Measurements from ENCODE around the gene MAP3K13. TPM values are rescaled to one million over a fixed set of nuclear protein-coding genes. Genes with fewer than 3 reads are reported as not detected.
A peak's percentile ranks its signal among the peaks of the same experiment; 100 is the strongest.
"Not testable (repeated sequence)": the region's sequence is repeated elsewhere in the genome, so short reads cannot be mapped to it uniquely, and the experiment has no call there.

Gene MAP3K13
- total RNA-seq, 3 donors from 2014 or later = 9.1 to 34.7 (median 23.9) TPM

DNA sequence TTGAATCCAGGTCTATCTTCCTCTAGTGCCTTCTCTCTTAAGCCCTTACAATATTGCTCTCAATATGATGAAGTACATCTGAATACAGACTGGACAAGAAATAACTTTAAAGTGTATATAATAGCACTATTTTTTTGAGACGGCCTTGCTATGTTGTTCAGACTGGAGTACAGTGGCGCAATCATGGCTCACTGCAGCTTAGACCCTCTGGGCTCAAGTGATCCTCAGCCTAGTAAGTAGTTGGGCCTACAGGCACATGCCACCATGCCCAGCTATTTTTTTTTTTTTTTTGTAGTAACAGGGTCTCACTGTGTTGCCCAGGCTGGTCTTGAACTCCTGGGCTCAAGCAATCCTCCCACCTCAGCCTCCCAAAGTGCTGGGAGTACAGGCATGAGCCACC, 53.6 kb downstream of the MAP3K13 start:
- Histone ChIP-seq H3K9me3 (no peaks in the 10 kb centered on the region), H3K4me1 (no peaks in the 10 kb centered on the region), H3K4me3 (no peak overlapping the region), H3K36me3 (no peaks in the 10 kb centered on the region), H3K27ac (no peak overlapping the region), H3K27me3 (no peaks in the 10 kb centered on the region)
- DNase-seq (ENCODE audit: low spot score in 2 of 2) = no peak
- intact Hi-C loops (cut with DNase I; ENCODE audit: low total_unique reads) = no loop called here
- TF ChIP-seq POLR2AphosphoS5 (IDR thresholded peaks at IDR 0.05) = no peak
- TF ChIP-seq POLR2A (IDR thresholded peaks at IDR 0.05) = no peak
- TF ChIP-seq, protein P1, sequence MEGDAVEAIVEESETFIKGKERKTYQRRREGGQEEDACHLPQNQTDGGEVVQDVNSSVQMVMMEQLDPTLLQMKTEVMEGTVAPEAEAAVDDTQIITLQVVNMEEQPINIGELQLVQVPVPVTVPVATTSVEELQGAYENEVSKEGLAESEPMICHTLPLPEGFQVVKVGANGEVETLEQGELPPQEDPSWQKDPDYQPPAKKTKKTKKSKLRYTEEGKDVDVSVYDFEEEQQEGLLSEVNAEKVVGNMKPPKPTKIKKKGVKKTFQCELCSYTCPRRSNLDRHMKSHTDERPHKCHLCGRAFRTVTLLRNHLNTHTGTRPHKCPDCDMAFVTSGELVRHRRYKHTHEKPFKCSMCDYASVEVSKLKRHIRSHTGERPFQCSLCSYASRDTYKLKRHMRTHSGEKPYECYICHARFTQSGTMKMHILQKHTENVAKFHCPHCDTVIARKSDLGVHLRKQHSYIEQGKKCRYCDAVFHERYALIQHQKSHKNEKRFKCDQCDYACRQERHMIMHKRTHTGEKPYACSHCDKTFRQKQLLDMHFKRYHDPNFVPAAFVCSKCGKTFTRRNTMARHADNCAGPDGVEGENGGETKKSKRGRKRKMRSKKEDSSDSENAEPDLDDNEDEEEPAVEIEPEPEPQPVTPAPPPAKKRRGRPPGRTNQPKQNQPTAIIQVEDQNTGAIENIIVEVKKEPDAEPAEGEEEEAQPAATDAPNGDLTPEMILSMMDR (IDR thresholded peaks at IDR 0.05) = no peak

DNA sequence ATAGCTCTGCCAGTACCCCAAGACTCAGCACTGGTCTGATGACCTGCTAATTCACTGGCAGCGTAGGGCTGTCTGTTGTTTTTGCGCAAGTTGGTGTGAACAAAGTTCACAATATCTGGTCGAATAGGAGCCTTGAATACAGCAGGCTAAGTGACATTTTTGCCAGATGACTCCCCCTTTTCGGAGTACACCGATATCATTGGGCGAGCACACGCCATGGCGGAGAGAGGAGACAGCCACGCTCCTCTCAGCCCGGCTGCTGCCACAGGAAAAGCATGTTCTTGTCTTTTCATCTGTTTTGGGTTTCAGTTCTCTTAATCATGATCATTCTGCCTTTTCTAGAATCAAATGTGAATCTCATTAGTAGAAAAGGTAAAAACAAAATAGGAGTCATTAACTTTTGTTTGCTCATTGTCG, 55.6 kb downstream of the MAP3K13 start:
- H3K27ac ChIP-seq; DNase-seq (ENCODE audit: low spot score in 2 of 2); H3K9me3 ChIP-seq; H3K4me3 ChIP-seq; H3K4me1 ChIP-seq; intact Hi-C loops (cut with DNase I; ENCODE audit: low total_unique reads); H3K27me3 ChIP-seq; H3K36me3 ChIP-seq: not testable (repeated sequence)

DNA sequence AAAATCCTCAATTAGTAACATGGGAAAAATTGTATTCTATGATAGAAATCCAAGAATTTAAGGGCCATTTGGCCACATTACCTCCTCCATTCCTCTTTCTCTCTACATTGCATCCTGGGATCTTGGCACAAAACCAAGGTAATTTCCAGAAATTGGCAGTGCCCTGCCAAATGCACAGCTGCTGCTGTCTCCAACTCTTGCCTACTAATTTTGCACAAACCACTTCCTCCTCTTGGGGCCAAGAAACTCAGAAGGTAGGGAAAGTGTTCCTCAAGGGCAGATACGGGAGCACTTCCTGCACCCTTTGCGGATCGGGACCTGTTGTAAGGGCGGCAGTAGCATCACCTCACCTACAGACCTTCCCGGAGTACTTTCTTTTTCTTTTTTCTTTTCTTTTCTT, 57.8 kb downstream of the MAP3K13 start:
- Histone ChIP-seq H3K36me3 (no peaks in the 10 kb centered on the region), H3K4me3 (peak overlapping the region in 1 of 3 donors; percentile 14), H3K27ac (no peak overlapping the region), H3K9me3 (no peaks in the 10 kb centered on the region), H3K27me3 (no peaks in the 10 kb centered on the region), H3K4me1 (no peaks in the 10 kb centered on the region)
- intact Hi-C loops (cut with DNase I; ENCODE audit: low total_unique reads) = no loop called here
- DNase-seq (ENCODE audit: low spot score in 2 of 2) = peak in 1 of 2 donors; percentile 63
- TF ChIP-seq, protein P1 (IDR thresholded peaks at IDR 0.05) = no peak
- TF ChIP-seq POLR2A (IDR thresholded peaks at IDR 0.05) (no peak), POLR2AphosphoS5 (IDR thresholded peaks at IDR 0.05) (peak in 1 of 3 donors; percentile 63)

DNA sequence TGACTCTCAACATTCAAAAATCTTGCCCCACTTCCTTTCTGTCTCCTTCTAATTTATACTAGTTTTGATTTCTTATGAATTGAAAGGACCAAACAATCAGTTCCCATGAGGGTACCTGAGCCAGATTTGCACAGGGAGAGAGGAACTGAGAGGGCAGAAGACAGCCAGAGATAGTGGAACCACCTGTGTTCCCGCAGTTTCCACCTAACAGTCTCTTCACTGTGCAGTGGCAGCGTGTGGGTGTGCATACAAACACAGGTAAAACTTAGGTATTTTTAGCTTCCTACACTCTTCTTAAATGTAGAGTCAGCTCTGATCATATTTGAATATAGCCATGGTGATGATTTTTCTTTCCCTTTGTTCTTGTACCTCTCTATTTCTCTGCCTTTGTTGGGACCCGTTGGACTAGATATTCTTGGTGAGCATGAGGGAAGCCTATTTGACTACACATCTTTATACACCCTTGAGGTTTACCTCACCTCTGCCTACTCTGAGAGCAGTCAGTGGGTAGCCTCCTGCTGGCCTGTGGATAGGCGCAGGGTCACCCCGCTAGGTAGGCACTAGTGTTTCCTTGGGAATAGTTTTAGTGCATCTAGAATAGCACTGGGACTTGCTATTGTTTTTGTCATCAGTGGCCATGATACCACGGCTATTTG, 58.8 kb downstream of the MAP3K13 start:
- Histone ChIP-seq H3K4me3 (no peak overlapping the region), H3K9me3 (no peaks in the 10 kb centered on the region), H3K36me3 (no peaks in the 10 kb centered on the region), H3K4me1 (no peaks in the 10 kb centered on the region), H3K27me3 (no peaks in the 10 kb centered on the region), H3K27ac (no peak overlapping the region)
- TF ChIP-seq POLR2AphosphoS5 (IDR thresholded peaks at IDR 0.05) (no peak), POLR2A (IDR thresholded peaks at IDR 0.05) (no peak)
- TF ChIP-seq, protein P1 (IDR thresholded peaks at IDR 0.05) = no peak
- no peak for DNase-seq (ENCODE audit: low spot score in 2 of 2)
- intact Hi-C loops (cut with DNase I; ENCODE audit: low total_unique reads) = no loop called here

DNA sequence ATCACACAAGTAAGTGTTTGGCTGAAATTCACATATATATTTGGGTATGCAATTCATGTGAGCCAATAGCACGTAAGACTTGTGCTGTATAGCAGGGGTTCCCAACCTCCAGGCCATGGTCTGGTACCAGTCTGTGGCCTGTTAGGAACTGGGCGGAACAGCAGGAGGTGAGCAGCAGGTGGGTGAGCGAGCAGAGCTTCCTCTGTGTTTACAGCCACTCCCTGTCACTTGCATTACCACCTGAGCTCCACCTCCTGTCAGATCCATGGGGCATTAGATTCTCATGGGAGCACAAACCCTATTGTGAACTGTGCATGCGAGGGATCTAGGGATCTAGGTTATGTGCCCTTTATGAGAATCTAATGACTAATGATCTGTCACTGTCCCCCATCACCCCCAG, 59.7 kb downstream of the MAP3K13 start:
- no peak overlapping the region for H3K27ac ChIP-seq
- no peaks in the 10 kb centered on the region for H3K4me1 ChIP-seq
- H3K9me3 ChIP-seq = no peaks in the 10 kb centered on the region
- no peaks in the 10 kb centered on the region for H3K36me3 ChIP-seq
- no peaks in the 10 kb centered on the region for H3K27me3 ChIP-seq
- no peak for TF ChIP-seq POLR2A (IDR thresholded peaks at IDR 0.05)
- TF ChIP-seq POLR2AphosphoS5 (IDR thresholded peaks at IDR 0.05) = no peak
- DNase-seq (ENCODE audit: low spot score in 2 of 2) = no peak
- intact Hi-C loops (cut with DNase I; ENCODE audit: low total_unique reads) = no loop called here
- no peak overlapping the region for H3K4me3 ChIP-seq

DNA sequence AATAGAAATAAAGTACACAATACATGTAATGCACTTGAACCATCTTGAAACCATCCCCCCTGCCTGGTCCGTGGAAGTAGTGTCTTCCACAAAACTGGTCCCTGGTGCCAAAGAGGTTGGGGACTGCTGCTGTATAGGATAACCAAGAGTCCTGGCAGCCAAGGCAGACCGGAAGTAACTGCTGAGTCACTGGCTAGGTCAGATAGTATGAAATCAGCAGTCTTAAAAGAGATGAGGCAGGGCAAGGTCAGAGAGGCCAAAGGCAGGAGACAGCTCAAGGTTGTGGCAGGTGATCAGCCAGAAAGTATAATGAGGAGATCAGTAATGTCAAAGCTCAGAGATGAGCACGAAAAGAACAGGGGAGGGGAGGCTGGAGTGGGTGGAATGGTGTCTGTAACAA, 60.2 kb downstream of the MAP3K13 start:
- Histone ChIP-seq H3K27ac (no peak overlapping the region), H3K4me1 (no peaks in the 10 kb centered on the region), H3K4me3 (no peak overlapping the region), H3K36me3 (no peaks in the 10 kb centered on the region), H3K27me3 (no peaks in the 10 kb centered on the region), H3K9me3 (no peaks in the 10 kb centered on the region)
- DNase-seq (ENCODE audit: low spot score in 2 of 2) = no peak
- TF ChIP-seq POLR2A (IDR thresholded peaks at IDR 0.05) (no peak), POLR2AphosphoS5 (IDR thresholded peaks at IDR 0.05) (no peak)
- TF ChIP-seq, protein P1 (IDR thresholded peaks at IDR 0.05) = no peak
- intact Hi-C loops (cut with DNase I; ENCODE audit: low total_unique reads) = no loop called here
